ENCODE measurements around the gene UQCC2.

Gene UQCC2

DNA sequence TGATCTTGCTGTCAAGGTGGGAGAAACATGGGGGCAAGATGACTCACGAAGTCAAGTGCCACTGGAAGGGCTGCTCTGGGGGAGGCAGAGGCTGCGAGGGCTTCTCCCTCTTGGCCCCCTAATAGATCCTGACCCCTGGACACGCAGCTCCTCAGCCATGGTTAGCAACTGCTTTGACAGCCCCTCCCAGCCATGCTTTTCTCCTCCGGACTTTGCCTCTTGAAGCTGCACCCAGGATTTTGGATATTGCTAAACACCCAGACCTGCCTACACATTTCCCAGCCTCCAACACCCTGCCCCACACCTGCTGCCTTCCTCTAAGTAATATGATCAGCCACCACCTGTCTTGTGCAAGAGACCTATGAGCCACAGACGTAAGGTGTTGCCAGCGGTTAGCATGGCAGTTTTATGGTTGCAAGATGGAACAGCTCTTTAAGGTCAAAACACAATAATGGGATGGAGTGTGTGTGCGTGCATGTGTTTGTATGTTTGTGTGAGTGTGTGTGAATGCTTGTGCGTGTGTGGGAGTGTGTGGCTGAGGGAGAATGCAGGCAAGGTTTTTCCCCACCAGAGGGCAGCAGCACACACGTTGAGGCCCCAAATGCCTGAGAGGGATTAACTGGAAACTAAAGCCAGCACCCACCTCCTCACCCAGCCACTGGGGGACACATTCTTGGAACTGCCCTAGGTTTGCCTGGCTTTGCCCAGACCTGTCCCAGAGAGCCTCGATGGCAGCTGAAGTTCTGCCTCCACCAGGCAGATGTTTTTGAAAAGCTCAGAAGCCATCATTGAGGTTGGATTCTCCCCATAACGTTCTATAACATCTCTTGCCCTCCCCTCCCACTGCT, 32.7 kb upstream of the UQCC2 start:
- peak; percentile 80 for DNase-seq

DNA sequence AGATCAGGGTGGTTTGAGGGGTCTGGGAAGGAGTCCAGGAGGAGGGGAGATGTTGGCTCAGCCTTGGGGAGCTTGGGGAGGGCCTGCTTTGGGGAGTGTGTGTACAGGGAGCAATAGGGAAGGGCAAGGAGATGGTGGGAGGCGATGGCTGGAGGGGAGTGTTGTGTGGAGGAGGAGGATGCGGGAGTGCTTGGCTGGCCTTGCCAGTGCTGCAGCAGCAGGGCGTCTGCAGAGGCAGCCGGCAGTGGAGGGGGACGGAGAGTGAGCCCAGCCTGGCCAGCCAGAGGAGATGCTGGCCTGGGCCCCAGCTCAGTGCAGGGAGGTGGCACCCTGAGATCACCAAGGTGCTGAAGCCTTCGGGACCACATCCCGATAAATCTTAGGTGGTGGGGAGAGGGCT, 31.3 kb upstream of the UQCC2 start:
- DNase-seq = no peak

DNA sequence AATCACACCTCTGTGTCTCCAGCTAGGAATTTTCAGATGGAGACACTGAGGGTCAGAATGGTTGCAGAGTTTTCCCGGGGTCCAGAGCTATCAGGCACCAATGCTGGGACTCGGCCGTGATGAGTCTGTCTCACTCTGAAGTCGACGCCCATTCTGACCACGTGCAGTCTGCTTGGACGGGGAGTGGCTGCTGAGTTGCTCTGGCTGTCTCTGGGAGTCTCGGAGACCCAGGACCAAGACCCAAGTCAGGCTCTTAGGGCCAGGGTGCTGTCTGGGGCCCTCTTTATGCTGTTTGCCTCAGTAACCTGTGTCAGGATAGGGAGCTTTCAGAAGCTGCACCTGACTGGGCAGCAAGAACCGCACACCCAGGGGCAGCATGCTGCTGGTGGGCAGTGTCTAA, 30.6 kb upstream of the UQCC2 start:
- no peak for DNase-seq

DNA sequence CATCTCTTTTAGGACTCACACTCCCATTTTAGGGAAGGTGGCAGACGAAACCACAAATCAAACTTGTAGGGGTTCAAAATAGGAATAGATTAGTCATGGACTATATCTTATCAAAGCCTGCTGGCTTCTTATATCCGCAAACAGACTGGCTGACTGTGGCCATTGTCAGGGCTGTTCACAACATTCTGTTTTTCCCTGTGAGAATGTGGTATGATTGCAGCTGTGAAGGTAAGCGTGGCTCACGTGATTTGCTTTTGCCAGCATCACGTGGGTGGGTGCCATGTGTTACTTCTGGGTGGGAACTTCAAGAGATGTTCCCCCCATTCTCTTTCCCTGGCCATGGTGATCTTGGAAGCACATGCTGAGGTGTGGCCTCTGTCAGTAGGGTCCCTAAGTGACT, 29.3 kb upstream of the UQCC2 start:
- no peak for DNase-seq

DNA sequence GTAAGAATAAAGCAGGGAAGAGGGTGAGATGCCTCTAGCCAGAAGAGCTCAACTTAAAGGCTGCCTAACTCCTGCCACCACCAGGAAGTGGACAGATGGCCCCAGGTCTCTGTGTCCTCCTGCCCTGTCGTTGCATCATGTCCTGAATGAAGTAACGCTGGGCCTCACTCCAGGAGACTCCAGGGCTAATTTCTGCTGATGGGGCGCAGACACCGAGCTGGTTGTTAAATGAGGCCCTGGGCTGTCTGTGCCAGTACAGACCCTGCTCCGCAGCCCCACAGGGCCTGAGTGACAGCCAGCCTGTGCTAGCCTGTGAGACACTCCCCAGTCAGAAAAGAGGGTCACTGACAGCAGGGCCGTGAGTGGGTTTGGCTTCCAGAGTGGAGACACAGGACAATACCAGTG, 28.7 kb upstream of the UQCC2 start:
- no peak for DNase-seq

DNA sequence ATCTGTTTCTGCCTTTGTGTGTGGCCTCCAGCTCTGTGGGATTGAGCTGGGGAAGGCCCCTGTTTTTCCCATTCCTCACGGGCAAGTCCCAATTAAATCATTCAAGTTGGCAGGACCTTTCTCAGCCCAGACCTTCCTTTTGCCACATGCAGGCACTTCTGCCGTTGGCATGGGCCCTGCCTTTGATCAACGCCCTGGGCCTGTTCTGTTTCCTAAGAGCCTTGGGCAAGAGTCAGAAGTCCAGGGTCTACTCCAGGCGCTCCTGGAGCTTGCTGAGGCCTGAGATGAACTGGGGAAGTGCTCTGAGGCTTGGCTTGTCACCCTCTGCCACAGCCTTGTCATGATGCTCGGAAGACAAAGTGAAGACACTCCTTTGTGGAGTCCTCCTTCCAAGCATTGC, 28.1 kb upstream of the UQCC2 start:
- DNase-seq = no peak

DNA sequence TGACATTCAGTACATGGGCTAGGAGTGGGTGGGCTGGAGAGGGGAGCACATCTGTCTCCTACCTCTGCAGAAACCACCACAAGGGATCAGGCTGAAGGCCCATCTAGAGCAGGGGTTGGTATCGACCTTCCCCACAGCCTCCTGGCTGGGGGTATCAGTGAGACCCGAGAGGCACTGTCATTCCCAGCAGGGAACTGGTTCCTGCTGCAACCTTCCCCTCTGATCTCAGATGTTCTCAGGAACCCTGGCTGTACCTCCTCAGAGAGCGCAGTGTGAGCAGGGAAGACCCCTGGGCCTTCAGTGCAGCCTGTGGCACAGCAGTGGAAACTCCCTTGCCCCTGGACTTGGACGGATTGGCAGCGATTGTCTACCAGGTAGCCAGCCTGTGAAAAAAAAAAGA, 27.4 kb upstream of the UQCC2 start:
- no peak for DNase-seq

DNA sequence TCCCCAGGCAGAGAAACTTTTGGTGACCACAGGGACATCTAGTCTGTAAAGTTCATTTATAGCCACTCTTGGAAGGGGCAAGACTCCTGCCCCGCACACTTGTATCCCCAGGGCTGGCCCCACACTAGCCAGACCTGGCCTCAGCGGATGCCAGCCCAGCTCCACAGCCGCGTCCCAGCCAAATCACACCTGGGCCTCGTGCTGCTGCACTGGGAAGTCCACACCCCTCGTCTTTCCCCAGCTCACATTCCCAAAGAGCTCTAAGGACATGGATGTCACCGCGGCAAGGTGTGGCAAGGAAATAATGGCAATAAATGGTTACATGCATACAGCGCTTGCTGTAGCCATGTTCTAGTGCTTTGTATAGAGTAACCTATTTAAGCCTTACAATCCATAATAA, 26.7 kb upstream of the UQCC2 start:
- DNase-seq = no peak

DNA sequence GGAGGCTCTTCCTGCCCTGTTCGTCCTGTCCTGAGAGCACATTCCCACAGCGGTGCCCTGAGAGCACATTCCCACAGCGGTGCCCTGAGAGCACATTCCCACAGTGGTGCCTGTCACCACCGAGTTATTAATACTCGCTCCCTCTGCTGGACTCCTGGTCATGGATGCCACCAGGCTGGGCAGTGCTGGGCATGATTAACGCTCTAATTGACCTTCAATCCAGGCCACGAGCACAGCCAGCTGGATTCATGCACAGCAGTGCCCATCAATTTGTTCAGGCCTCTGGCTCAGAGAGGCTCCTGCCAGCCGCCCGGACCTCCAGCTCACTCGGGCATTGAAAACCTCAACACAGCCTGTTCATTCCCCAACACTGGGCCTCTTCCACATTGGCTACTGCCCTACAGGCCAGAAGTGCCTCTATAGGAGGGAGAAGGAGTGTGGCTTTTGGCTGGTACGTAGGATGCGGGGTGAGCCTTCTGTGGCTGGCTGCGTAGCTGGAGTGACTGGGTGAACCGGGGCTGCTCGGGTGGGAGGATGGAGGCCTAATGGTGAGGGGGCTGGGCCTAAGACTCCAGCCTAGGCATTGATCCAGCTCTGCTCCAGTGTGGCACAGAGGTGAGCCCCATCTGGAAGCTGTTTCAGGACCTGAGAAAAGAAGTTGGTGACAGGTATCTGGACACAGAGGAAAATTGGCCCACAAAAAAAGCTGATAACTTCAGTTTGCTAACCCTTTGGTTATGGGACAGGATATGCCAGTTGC, 25.9 kb upstream of the UQCC2 start:
- no peak for DNase-seq

DNA sequence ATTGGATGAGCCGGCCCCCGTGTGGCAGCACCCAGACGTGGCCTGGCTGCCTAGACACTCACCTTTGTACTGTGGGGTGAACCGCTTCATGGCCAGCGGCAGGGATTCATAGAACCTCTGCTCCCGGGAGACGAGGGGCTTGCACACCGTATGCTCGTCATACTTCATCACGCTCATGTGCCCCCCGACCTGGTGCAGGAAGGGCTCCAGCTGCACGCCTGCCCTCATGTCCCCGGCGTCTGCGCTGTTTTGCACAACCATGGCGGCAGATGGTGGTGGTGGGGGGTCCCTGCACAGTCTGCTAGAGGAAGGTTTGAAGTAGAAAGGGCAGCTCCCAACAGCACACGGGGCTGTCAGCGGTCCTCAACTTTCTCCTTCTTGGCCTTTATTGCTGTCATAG, 23.7 kb upstream of the UQCC2 start:
- no peak for DNase-seq

DNA sequence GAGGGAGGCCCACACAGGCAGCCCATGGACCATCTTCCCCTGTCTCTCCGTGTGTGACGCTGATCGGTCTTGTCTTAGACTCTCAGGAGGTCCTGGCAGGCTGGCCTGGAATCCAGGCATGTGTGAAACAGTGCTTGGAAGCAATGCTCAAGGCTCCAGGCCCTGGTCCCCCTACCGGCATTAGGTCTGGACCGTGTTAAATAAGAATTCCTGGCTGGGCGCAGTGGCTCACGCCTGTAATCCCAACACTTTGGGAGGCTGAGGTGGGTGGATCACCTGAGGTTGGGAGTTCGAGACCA, 22.2 kb upstream of the UQCC2 start:
- no peak for DNase-seq

DNA sequence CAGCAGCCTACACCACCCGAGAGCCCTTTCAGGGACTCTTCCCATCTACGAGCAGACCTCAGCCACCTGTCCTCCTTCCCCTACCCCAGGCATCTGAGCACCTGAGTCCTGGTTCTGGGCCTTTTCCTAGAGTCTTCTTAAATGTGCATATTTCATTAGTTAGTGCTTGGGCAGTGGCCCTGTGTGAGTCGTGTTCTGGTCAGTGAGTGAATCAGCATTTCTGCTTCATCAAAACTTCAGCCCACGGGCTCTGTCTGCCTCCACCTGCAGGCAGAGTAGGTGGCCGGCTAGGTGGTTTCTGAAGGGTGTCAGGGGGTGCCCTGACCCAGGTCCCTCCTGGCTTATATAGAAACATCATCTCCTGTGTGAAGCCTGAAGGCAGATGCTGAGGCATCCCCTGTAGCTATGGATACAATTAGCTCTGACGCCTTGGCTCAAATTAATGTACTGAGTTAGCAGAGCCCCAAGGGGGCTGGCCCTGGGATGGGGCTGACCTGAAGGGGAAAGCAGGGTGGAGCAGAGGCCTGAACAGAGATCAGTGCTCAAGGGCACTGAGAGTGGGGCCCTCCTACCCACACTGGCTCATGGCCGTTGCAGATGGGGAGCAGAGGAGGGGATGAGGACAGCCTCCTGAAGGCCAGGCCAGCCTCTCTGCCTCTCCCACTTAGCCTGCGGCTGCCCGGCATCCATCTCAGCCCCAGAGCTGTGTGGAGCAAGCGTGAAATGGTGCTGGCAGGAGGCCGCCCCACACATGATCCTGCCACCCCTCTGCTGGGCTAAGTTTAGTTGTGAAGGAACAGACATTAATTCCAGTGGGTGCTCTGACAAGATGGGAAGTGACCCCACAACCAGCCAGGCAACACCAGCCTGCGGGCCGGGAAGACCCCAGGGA, 21.6 kb upstream of the UQCC2 start:
- no peak for DNase-seq

DNA sequence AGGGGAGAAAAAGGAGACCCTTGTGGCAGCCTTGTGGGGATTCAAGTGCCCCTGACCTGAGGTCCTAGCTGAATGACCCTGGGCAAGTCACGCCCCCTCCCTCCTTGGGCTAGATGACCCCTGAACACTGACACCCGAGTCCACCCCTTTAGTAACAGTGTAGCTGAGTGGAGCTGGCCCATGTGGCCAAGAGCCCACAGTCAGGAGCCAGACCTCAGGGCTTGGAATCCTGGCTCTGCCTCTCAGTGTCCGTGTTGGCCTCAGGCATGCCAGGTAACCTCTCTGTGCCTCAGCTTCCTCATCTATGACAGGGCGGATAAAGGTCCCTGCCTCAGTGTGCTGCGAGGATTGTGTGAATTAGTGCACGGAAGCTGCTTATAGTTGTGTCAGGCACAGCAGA, 20.9 kb upstream of the UQCC2 start:
- DNase-seq = no peak

DNA sequence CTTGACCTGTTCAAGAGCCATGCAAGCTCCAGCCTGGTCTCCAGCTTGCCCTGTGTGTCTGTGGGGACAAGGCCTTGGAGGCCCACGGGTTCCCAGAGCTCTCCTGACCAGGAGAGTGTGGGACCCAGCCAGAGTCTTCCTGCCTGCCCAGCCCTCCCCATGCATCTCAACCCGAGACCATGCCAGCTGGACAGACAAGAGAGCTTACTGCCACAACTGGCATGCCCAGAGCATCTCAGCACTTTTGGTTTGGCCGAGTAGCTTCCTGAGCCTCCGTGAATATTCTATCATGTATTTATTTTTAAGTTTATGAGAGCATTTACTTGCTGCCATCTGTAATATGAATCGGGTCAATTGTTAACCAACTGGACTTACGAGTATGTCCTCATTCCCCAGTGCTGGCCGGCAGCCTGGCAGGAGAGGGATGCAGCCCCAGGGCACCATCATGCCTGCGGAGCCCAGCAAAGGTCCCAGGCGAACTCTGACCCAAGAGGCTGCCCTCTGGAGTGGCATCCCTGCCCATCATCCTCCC, 20.3 kb upstream of the UQCC2 start:
- DNase-seq = no peak

DNA sequence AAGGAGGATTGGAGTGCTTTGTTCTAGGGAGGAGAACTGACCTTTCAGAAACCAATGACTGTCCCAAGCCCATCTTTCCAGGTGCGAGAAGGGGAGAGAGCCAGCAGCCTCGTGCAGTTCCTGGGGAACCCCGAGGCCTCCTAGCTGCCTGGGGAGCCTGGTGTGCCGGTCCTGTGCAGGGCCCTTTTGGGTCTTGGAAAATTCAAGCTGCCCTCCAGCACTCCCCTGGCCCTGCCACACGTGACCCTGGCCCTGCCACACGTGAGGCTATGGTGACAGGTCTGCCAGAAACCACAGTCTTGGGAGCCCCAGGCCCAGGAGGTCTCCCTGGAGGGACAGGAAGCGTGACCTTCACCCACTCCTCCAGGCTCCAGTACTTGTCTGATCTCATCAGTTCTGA, 19.5 kb upstream of the UQCC2 start:
- DNase-seq = no peak

DNA sequence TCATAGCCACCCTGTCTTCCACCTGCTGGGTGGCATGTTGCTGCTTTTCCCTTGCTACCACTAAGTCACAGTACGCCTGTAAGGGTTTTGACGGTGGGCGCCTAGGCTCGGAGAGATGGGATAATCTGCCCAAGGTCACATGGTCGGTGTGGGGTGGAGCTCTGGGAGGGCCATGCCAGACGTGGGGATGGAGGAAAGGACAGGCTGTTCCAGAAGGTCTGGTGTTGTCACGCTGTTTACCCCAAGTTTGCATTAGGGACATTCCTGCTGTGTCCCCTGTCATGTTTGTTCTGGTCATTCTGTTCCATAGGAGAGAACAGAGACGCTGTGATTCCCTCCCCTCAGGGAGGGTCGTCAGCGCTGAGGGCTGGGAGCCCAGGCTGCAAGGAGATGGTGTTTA, 19.1 kb upstream of the UQCC2 start:
- no peak for DNase-seq

DNA sequence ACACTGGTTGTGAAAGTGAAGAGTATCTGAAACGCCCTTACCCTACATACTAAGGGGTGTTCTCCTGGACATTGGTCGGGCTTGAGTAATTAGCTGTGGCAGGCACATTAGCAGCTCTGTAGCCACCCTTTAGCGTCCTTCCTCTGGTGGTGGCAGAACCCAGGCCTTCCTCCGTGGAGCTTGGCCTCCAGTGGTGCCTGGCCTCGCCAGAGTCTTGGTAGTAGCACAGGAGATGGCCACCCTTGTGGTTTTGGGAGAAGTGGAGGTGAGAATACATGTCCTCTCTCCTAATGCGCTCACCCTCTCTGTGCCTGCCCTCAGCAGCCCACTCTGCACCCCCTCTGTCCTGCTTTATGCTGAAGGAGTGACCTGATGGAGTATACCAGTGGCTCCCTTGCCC, 17.6 kb upstream of the UQCC2 start:
- no peak for DNase-seq

DNA sequence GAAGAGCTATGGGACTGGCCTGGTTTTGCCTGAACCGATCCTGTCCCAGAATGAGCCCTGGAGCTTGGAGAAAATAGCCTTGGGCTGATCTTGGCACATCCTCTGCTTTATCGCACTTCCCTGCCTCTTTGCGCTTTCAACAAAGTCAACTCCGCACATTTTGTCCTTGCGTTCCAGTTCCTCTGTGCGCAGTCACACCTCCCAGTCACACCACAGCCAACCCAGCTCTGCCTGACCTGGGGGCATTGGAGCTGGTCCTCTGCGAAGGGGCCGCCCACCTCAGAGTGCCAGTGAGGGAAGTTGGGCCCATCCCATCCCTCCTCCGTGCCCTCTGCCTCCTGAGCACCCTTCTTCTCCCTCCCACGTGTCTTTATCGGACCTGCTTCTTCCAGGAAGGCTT, 16.9 kb upstream of the UQCC2 start:
- no peak for DNase-seq

DNA sequence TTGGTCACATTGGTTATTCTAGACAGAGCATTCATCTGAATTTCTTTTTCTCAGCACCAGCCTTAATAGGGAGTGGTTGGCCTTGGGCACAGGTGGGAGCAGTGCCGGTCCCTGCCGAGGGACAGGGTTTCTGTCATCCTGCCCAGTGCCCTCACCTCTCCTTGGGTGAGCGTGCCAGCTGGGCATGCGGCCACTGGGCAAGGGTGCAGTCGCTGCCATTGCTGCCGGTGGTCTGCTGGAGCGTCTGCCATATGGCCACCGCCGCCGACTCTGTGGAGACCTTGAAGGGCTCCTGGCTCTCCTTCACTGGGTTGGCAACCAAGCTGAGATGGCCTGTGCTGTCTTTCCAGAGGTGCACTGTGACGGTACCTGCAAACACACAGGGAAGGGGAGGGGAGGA, 16.4 kb upstream of the UQCC2 start:
- DNase-seq = no peak

DNA sequence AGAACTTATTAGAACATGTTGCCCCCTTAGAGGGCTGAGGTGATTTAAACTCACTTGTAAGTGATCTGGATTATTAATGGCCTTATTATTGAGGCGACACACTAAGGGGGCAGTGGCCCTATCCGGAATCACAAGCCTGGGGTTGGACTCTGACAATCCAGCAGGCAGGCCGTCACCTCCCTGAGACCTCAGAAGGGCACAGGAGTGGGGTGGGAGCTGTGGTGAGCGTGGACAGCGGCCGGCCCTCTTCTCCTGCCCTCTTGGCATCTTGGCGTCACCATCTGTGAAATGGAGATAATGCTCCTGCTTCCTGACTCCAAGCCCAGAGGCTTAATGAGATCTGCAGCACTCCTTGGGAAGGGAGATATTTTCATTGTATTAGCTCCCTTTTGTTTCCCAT, 15.6 kb upstream of the UQCC2 start:
- DNase-seq = no peak

DNA sequence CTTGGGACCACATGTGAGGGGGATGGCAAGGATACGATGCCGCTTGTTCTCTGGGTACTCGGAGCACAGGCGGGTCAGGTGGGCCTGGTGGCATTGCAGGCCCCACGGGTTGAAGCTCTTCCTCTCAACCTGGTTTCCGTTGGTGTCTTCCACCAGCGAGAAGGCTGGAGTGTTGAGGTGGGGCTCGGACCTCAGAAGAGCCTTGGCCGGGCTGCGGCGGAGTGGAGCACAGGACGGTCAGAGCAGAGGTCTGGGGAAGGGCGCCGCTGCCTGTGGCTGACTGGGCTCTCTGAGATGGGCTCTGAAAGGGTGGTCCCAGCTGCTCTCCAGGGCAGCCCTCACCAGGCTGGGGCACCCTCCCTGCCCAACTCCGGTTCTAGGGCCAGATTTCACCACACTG, 15.2 kb upstream of the UQCC2 start:
- DNase-seq = no peak

DNA sequence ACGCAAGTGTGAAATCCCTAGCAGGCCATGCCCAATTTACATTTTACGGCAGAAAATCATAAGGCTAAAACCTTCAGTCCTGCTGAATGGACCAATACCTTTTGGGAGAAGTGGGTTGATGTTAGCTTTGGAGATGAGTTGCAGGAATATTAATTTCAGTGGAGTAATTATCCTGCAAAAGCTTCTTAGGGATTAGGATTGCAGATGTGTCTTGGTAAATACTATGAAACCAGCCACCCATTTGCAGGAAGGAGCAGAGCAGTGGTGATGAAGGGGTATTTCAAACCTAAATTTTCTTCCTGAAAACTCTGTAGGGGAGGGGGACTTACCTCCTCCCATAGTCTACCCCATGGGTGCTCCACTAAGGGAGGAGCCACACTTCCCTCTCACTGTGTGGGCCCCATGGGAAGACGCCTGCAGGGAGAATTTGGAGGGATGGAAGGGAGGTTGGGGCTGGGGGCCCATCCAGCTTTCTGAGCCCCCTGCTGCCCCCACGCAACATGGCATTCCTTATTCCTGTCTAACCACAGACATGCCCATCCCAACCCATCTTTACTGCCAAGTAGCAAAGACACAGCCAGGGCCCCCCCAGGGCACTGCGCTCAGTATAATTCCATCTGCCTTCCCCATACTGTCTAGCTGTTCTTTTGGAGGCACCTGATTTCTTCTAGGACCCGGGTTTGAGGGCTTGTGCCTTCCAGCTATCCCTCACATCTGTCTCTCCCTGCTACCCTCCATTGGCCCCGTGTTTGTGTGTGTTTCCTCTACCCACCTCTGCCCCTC, 14.6 kb upstream of the UQCC2 start:
- DNase-seq = no peak

DNA sequence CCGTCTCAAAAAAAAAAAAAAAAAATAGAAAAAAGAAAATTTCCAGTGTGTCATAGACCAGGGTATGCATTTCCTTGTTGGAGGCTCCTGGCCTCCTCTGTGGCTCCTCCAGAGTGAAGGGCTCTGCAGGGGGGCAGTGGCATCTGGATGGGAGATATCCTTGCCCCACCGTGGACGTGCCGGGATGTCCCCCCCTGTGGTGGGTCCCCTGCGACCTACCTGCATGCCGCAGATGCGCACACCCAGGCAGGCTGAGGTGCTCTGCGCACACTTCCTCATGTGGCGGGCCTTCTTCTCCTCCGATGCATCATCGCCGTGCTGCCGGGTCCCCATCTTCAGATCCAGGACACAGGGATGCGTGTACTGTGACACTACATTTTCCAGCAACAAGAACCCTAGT, 13.7 kb upstream of the UQCC2 start:
- DNase-seq = no peak

Measured in right forelimb (tissue), 1 donor.